Sigmoid colon (tissue), 7 donors: ENCODE data around the gene PTGR3. TPM values are rescaled to one million over a fixed set of nuclear protein-coding genes. Genes with fewer than 3 reads are reported as not detected.

Source experiments
- DNase-seq: peaks from one replicate; pipeline ENCODE4 v3.0.0-alpha.2; 2019
- H3K27ac ChIP-seq, 4 donors: fragments of 200-600 bp; sonication (generic); one replicate each; pipeline ENCODE4 v1.5.1; 2016 to 2019; ENCODE audit warnings: mild to moderate bottlenecking in 1 of 4
- H3K27me3 ChIP-seq, 3 donors: fragments of 200-600 bp; sonication (generic); one replicate each; pipeline ENCODE4 v1.5.1; 2019; ENCODE audit warnings: mild to moderate bottlenecking in 1 of 3
- H3K36me3 ChIP-seq, 4 donors: fragments of 200-600 bp; sonication (generic); one replicate each; pipeline ENCODE4 v1.5.1; 2016 to 2019
- H3K4me1 ChIP-seq, 4 donors: fragments of 200-600 bp; sonication (generic); one replicate each; pipeline ENCODE4 v1.5.1; 2017 to 2019
- H3K4me3 ChIP-seq, 4 donors: fragments of 200-600 bp; sonication (generic); one replicate each; pipeline ENCODE4 v1.5.1; 2017 to 2019; ENCODE audit warnings: mild to moderate bottlenecking in 2 of 4, moderate library complexity in 1 of 4
- H3K9me3 ChIP-seq, 4 donors: fragments of 200-600 bp in 3 of 4; sonication (generic) in 3 of 4; one replicate each; pipeline versions ENCODE4 v1.5.1 to v1.6.1; 2013 to 2019
- CTCF ChIP-seq, 4 experiments: fragments of 450-650 bp in 3 of 4; fragments of 200-600 bp in 1 of 4; IDR thresholded peaks; one replicate each; pipeline ENCODE4 v1.5.1; 2016 to 2019; ENCODE audit warnings: antibody characterized with exemption in 4 of 4, mild to moderate bottlenecking in 3 of 4, moderate library complexity in 2 of 4
- EP300 ChIP-seq, 4 donors: sonication (generic); formaldehyde crosslinking; IDR thresholded peaks; one replicate each; pipeline ENCODE4 v1.6.1; 2017; ENCODE audit warnings: antibody characterized with exemption in 4 of 4
- POLR2A ChIP-seq, 2 donors: fragments of 450-650 bp; IDR thresholded peaks; one replicate each; pipeline ENCODE4 v1.6.1; 2016; ENCODE audit warnings: antibody characterized with exemption in 2 of 2, mild to moderate bottlenecking in 2 of 2, moderate library complexity in 2 of 2
- POLR2AphosphoS5 ChIP-seq, 4 donors: sonication (generic); formaldehyde crosslinking; IDR thresholded peaks; one replicate each; pipeline ENCODE4 v1.6.1; 2017; ENCODE audit warnings: antibody characterized with exemption in 4 of 4
- WGBS, 2 donors: extraction: QIAGEN DNeasy Blood & Tissue Kit; methylation state at CpG; one replicate each; pipeline ENCODE4 v1.1.7; 2013; 5-methylcytosine and 5-hydroxymethylcytosine counted together
- intact Hi-C: fragments of 100-400 bp; cut with DNase I; formaldehyde crosslinking; loops from one replicate; pipeline ENCODE4 v1.15.1; 2023
- polyA plus RNA-seq, 3 donors: library from polyadenylated mRNA; stranded (reverse); fragments of 200-250 nt; gene quantifications; one replicate each; pipeline ENCODE4 v1.2.3, GENCODE V29; 2013
- total RNA-seq, 4 donors: library from RNA; depleted of rRNA; stranded (reverse); fragments of >200 nt; gene quantifications; one replicate each; pipeline ENCODE4 v1.1.0, GENCODE V29; 2016
- donor health status: healthy with polysubstance abuse.
- donor health status: Bipolar disorder and iron deficiency.
- donor health status: healthy.

PTGR3 gene
- total and polyA plus RNA-seq, 7 donors: 22.7 to 33.8 (median 25.7) TPM

GRCh38 chr18:75231053-75231406, 22.1 kb upstream of the PTGR3 start:
- Histone ChIP-seq H3K36me3 (no peaks in the 10 kb centered on the region), H3K9me3 (no peaks in the 10 kb centered on the region), H3K4me1 (peaks cover 0 to 61% (median 41%) of the 10 kb centered on the region in 4 donors), H3K4me3 (no peak overlapping the region), H3K27ac (no peak overlapping the region), H3K27me3 (no peaks in the 10 kb centered on the region)
- WGBS, 2 donors: 74 to 93% methylated on average over 5 of the region's 5 CpGs
- TF ChIP-seq EP300 (IDR thresholded peaks at IDR 0.05): no peak
- TF ChIP-seq POLR2A (IDR thresholded peaks at IDR 0.05): no peak
- no peak for TF ChIP-seq POLR2AphosphoS5 (IDR thresholded peaks at IDR 0.05)
- no peak for TF ChIP-seq CTCF (IDR thresholded peaks at IDR 0.05)
- intact Hi-C loops: no loop called here
- no peak for DNase-seq

- no peaks in the 10 kb centered on the region for H3K27me3 ChIP-seq
- H3K4me3 ChIP-seq: no peak overlapping the region
- intact Hi-C loops: no loop called here
- H3K27ac ChIP-seq: no peak overlapping the region
- no peaks in the 10 kb centered on the region for H3K9me3 ChIP-seq
- WGBS, 2 donors: 88 to 92% methylated on average over 17 of the region's 17 CpGs
- TF ChIP-seq EP300 (IDR thresholded peaks at IDR 0.05): no peak
- no peak for TF ChIP-seq POLR2A (IDR thresholded peaks at IDR 0.05)
- TF ChIP-seq POLR2AphosphoS5 (IDR thresholded peaks at IDR 0.05): no peak
- no peak for TF ChIP-seq CTCF (IDR thresholded peaks at IDR 0.05)
- H3K4me1 ChIP-seq: peaks cover 0 to 64% (median 43%) of the 10 kb centered on the region in 4 donors
- DNase-seq: no peak
- H3K36me3 ChIP-seq: no peaks in the 10 kb centered on the region
Measured at GRCh38 chr18:75230163-75231052, 21.5 kb upstream of the PTGR3 start.

- WGBS, 2 donors: 84 to 95% methylated on average over 8 of the region's 8 CpGs
- peaks cover 0 to 70% (median 49%) of the 10 kb centered on the region in 4 donors for H3K4me1 ChIP-seq
- H3K27me3 ChIP-seq: no peaks in the 10 kb centered on the region
- TF ChIP-seq POLR2A (IDR thresholded peaks at IDR 0.05) (no peak), CTCF (IDR thresholded peaks at IDR 0.05) (no peak), EP300 (IDR thresholded peaks at IDR 0.05) (no peak), POLR2AphosphoS5 (IDR thresholded peaks at IDR 0.05) (no peak)
- H3K36me3 ChIP-seq: no peaks in the 10 kb centered on the region
- no peak overlapping the region for H3K27ac ChIP-seq
- no peaks in the 10 kb centered on the region for H3K9me3 ChIP-seq
- intact Hi-C loops: no loop called here
- no peak overlapping the region for H3K4me3 ChIP-seq
- no peak for DNase-seq
Measured at GRCh38 chr18:75229437-75229836, 20.5 kb upstream of the PTGR3 start.

GRCh38 chr18:75228967-75229366, 20.0 kb upstream of the PTGR3 start:
- no peaks in the 10 kb centered on the region for H3K9me3 ChIP-seq
- H3K4me1 ChIP-seq: peaks cover 0 to 75% (median 53%) of the 10 kb centered on the region in 4 donors
- intact Hi-C loops: no loop called here
- 81 to 94% methylated on average over 9 of the region's 9 CpGs for WGBS, 2 donors
- no peak overlapping the region for H3K27ac ChIP-seq
- DNase-seq: no peak
- TF ChIP-seq POLR2AphosphoS5 (IDR thresholded peaks at IDR 0.05) (no peak), CTCF (IDR thresholded peaks at IDR 0.05) (no peak), POLR2A (IDR thresholded peaks at IDR 0.05) (no peak), EP300 (IDR thresholded peaks at IDR 0.05) (no peak)
- H3K4me3 ChIP-seq: no peak overlapping the region
- H3K27me3 ChIP-seq: no peaks in the 10 kb centered on the region
- no peaks in the 10 kb centered on the region for H3K36me3 ChIP-seq
